Mesendoderm (in vitro differentiated cells): ENCODE measurements around the gene INPP1.
"Not testable (repeated sequence)": the region's sequence is repeated elsewhere in the genome, so short reads cannot be mapped to it uniquely, and the experiment has no call there.

Source experiments
- DNase-seq: peaks from one replicate; pipeline ENCODE4 v3.0.0; 2013
- H2AK5ac ChIP-seq: 2 replicates; pipeline ENCODE4 v1.6.1; 2013; ENCODE audit warnings: low read length, inconsistent platforms
- H2BK120ac ChIP-seq: 2 replicates; pipeline ENCODE4 v1.6.1; 2013; ENCODE audit warnings: low read depth, mild to moderate bottlenecking, low read length, moderate library complexity, mixed read lengths
- H2BK15ac ChIP-seq: replicated peaks from 2 replicates; pipeline ENCODE4 v1.6.1; 2013; ENCODE audit warnings: low read depth, mild to moderate bottlenecking, moderate library complexity
- H2BK5ac ChIP-seq: 2 replicates; pipeline ENCODE4 v1.6.1; 2013; ENCODE audit warnings: low read length, inconsistent platforms
- H3K18ac ChIP-seq: 2 replicates; pipeline ENCODE4 v1.6.1; 2013; ENCODE audit warnings: mild to moderate bottlenecking, low read length, mixed read lengths
- H3K23ac ChIP-seq: one replicate; pipeline ENCODE4 v1.6.1; 2013; ENCODE audit warnings: low read length
- H3K27ac ChIP-seq: 2 replicates; pipeline ENCODE4 v1.5.1; 2013; ENCODE audit warnings: low read depth, mild to moderate bottlenecking, inconsistent platforms, low read length, moderate library complexity
- H3K27me3 ChIP-seq: 2 replicates; pipeline ENCODE4 v1.6.1; 2013; ENCODE audit warnings: low read length, control low read depth, mild to moderate bottlenecking, inconsistent platforms; ENCODE audit not compliant: insufficient read depth, poor library complexity
- H3K36me3 ChIP-seq: 2 replicates; pipeline ENCODE4 v1.6.1; 2013; ENCODE audit warnings: low read length, inconsistent platforms; ENCODE audit not compliant: control insufficient read depth, insufficient read depth
- H3K4ac ChIP-seq: one replicate; pipeline ENCODE4 v1.6.1; 2013; ENCODE audit warnings: low read depth, mild to moderate bottlenecking, low read length, moderate library complexity
- H3K4me1 ChIP-seq: 2 replicates; pipeline ENCODE4 v1.6.1; 2013; ENCODE audit warnings: low read depth, low read length, inconsistent platforms; ENCODE audit not compliant: control insufficient read depth
- H3K4me2 ChIP-seq: 2 replicates; pipeline ENCODE4 v1.6.1; 2013; ENCODE audit warnings: low read length
- H3K4me3 ChIP-seq: 2 replicates; pipeline ENCODE4 v1.5.1; 2013; ENCODE audit warnings: mild to moderate bottlenecking, low read length
- H3K56ac ChIP-seq: one replicate; pipeline ENCODE4 v1.6.1; 2013; ENCODE audit warnings: low read length
- H3K79me1 ChIP-seq: 2 replicates; pipeline ENCODE4 v1.6.1; 2013; ENCODE audit warnings: low read length, inconsistent platforms
- H3K79me2 ChIP-seq: 2 replicates; pipeline ENCODE4 v1.6.1; 2013; ENCODE audit warnings: mild to moderate bottlenecking, low read length; ENCODE audit not compliant: control insufficient read depth, insufficient read depth
- H3K9ac ChIP-seq: 2 replicates; pipeline ENCODE4 v1.6.1; 2013; ENCODE audit warnings: low read length, inconsistent platforms
- H4K5ac ChIP-seq: one replicate; pipeline ENCODE4 v1.6.1; 2013; ENCODE audit warnings: low read length
- H4K8ac ChIP-seq: one replicate; pipeline ENCODE4 v1.6.1; 2013; ENCODE audit warnings: low read depth, mild to moderate bottlenecking, control low read depth, low read length, moderate library complexity
- WGBS: extraction: QIAGEN DNeasy Blood & Tissue Kit; methylation state at CpG from one replicate; pipeline ENCODE4 v1.1.7; 2013; ENCODE audit warnings: low lambda C conversion rate, missing lambda C conversion rate; ENCODE audit not compliant: insufficient coverage; ENCODE audit errors: extremely low coverage; 5-methylcytosine and 5-hydroxymethylcytosine counted together

The INPP1 gene

DNA sequence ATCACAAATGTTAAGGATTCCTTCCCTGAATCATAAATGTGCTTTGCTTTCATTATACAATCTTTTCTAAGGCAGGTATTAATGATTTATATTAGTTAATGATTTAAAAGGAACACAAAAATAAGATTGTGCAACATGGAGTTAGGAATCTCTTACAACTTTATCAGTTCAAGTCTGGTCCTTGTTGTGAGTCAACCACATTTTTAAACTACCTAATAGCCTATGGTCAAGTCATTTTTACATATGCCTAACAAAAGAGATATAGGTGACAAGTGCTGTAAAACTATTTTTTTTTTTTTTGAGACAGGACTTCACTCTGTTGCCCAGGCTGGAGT is 8.2 kb upstream of the INPP1 start:
- H2BK5ac ChIP-seq: no peak overlapping the region
- H3K4ac ChIP-seq: no peak overlapping the region

GRCh38 chr2:190335584-190335983 is 7.8 kb upstream of the INPP1 start:
- H3K36me3 ChIP-seq, H3K4me1 ChIP-seq, H3K27ac ChIP-seq, H2BK5ac ChIP-seq, H3K4me3 ChIP-seq, H2BK15ac ChIP-seq, H2AK5ac ChIP-seq, H3K18ac ChIP-seq, H4K5ac ChIP-seq, H3K4me2 ChIP-seq, H3K79me2 ChIP-seq, H3K23ac ChIP-seq, H4K8ac ChIP-seq, H3K4ac ChIP-seq, H3K27me3 ChIP-seq, H3K9ac ChIP-seq, H3K56ac ChIP-seq, H3K79me1 ChIP-seq, DNase-seq, H2BK120ac ChIP-seq: not testable (repeated sequence)
- WGBS: no CpG with 5 or more reads among the region's 4 CpGs

More for the DNA sequence above, 8.2 kb upstream of the INPP1 start:
- H3K56ac ChIP-seq: no peak overlapping the region
- no peak overlapping the region for H2AK5ac ChIP-seq
- no peaks in the 10 kb centered on the region for H3K36me3 ChIP-seq
- no peaks in the 10 kb centered on the region for H3K27me3 ChIP-seq
- H4K5ac ChIP-seq: no peak overlapping the region
- no peak overlapping the region for H3K23ac ChIP-seq
- DNase-seq: no peak
- no peak overlapping the region for H2BK15ac ChIP-seq
- no peaks in the 10 kb centered on the region for H3K4me1 ChIP-seq
- H2BK120ac ChIP-seq: no peak overlapping the region
- H4K8ac ChIP-seq: no peak overlapping the region
- no peak overlapping the region for H3K9ac ChIP-seq
- no peaks in the 10 kb centered on the region for H3K79me1 ChIP-seq
- H3K4me2 ChIP-seq: no peak overlapping the region
- no peak overlapping the region for H3K18ac ChIP-seq
- H3K4me3 ChIP-seq: no peak overlapping the region
- H3K79me2 ChIP-seq: no peaks in the 10 kb centered on the region
- H3K27ac ChIP-seq: no peak overlapping the region

- no peak overlapping the region for H2BK15ac ChIP-seq
- no peaks in the 10 kb centered on the region for H3K79me1 ChIP-seq
- H3K27ac ChIP-seq: no peak overlapping the region
- no peak overlapping the region for H4K8ac ChIP-seq
- no peak overlapping the region for H3K4me3 ChIP-seq
- 100% methylated on average over 1 of the region's 2 CpGs for WGBS
- no peak overlapping the region for H3K23ac ChIP-seq
- no peak overlapping the region for H3K4me2 ChIP-seq
- no peak for DNase-seq
- no peak overlapping the region for H3K4ac ChIP-seq
- no peaks in the 10 kb centered on the region for H3K36me3 ChIP-seq
- no peak overlapping the region for H4K5ac ChIP-seq
- H3K79me2 ChIP-seq: no peaks in the 10 kb centered on the region
- no peak overlapping the region for H3K56ac ChIP-seq
- H3K18ac ChIP-seq: no peak overlapping the region
- H3K9ac ChIP-seq: no peak overlapping the region
- no peak overlapping the region for H2BK120ac ChIP-seq
- no peak overlapping the region for H2BK5ac ChIP-seq
- H3K27me3 ChIP-seq: no peaks in the 10 kb centered on the region
- no peak overlapping the region for H2AK5ac ChIP-seq
- no peaks in the 10 kb centered on the region for H3K4me1 ChIP-seq
Observed at GRCh38 chr2:190336420-190336819, 7.0 kb upstream of the INPP1 start.

DNA sequence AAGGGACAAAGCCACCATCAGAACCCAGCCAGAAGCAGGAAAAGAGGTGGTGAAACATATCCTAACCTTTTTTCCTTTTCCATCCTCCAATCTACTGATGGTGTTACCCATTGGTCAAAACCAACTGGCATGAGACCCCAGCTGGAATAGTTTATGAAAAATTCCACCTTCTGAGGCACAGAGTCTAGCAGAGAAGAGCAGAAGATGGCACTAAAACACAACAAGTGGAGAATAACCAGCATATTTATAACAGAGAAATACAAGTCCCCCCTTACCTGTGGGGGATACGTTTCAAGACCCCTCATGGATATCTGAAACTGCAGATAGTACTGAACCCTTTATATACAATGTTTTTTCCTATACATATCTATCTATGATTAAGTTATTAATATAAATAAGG is 4.9 kb upstream of the INPP1 start:
- Histone ChIP-seq H3K4ac (no peak overlapping the region), H3K56ac (no peak overlapping the region), H3K4me2 (no peak overlapping the region), H3K27me3 (no peaks in the 10 kb centered on the region), H3K4me1 (peaks cover 2% of the 10 kb centered on the region), H3K79me1 (no peaks in the 10 kb centered on the region), H2BK5ac (no peak overlapping the region), H3K79me2 (no peaks in the 10 kb centered on the region), H3K18ac (no peak overlapping the region), H3K36me3 (no peaks in the 10 kb centered on the region), H2BK15ac (no peak overlapping the region), H4K5ac (no peak overlapping the region), H4K8ac (no peak overlapping the region), H3K9ac (no peak overlapping the region), H2AK5ac (no peak overlapping the region), H2BK120ac (no peak overlapping the region), H3K4me3 (no peak overlapping the region), H3K27ac (no peak overlapping the region), H3K23ac (no peak overlapping the region)
- no CpG with 5 or more reads among the region's 1 CpG for WGBS
- DNase-seq: no peak

GRCh38 chr2:190339394-190339793 is 4.0 kb upstream of the INPP1 start:
- Histone ChIP-seq H3K36me3 (no peaks in the 10 kb centered on the region), H3K79me2 (no peaks in the 10 kb centered on the region), H3K27ac (no peak overlapping the region), H3K4me1 (peaks cover 2% of the 10 kb centered on the region), H3K56ac (no peak overlapping the region), H3K27me3 (no peaks in the 10 kb centered on the region), H2BK120ac (no peak overlapping the region), H2BK5ac (no peak overlapping the region), H3K4me3 (no peak overlapping the region), H4K8ac (no peak overlapping the region), H3K4me2 (no peak overlapping the region), H4K5ac (no peak overlapping the region), H2BK15ac (no peak overlapping the region), H3K18ac (no peak overlapping the region), H3K4ac (no peak overlapping the region), H3K79me1 (no peaks in the 10 kb centered on the region), H3K23ac (no peak overlapping the region), H3K9ac (no peak overlapping the region), H2AK5ac (no peak overlapping the region)
- no CpG with 5 or more reads among the region's 1 CpG for WGBS
- DNase-seq: no peak

- H3K4ac ChIP-seq: no peak overlapping the region
- no peak overlapping the region for H2BK5ac ChIP-seq
- WGBS: no CpG with 5 or more reads among the region's 2 CpGs
- no peak overlapping the region for H3K56ac ChIP-seq
- H3K27ac ChIP-seq: no peak overlapping the region
- no peaks in the 10 kb centered on the region for H3K27me3 ChIP-seq
- H3K23ac ChIP-seq: no peak overlapping the region
- no peak overlapping the region for H4K5ac ChIP-seq
- H3K79me1 ChIP-seq: no peaks in the 10 kb centered on the region
- H3K18ac ChIP-seq: no peak overlapping the region
- no peaks in the 10 kb centered on the region for H3K79me2 ChIP-seq
- no peak overlapping the region for H2BK15ac ChIP-seq
- no peak overlapping the region for H4K8ac ChIP-seq
- H2AK5ac ChIP-seq: no peak overlapping the region
- peaks cover 2% of the 10 kb centered on the region for H3K4me1 ChIP-seq
- H3K4me2 ChIP-seq: no peak overlapping the region
- H2BK120ac ChIP-seq: no peak overlapping the region
- no peak overlapping the region for H3K4me3 ChIP-seq
- no peaks in the 10 kb centered on the region for H3K36me3 ChIP-seq
- no peak overlapping the region for H3K9ac ChIP-seq
- DNase-seq: peak; percentile 95
Observed at GRCh38 chr2:190340369-190340768, 3.0 kb upstream of the INPP1 start.
